ENCODE results near the gene HM13.
"Not testable (repeated sequence)": the region's sequence is repeated elsewhere in the genome, so short reads cannot be mapped to it uniquely, and the experiment has no call there.

HM13 gene

GRCh38 chr20:31581391-31581790 is 67.1 kb downstream of the HM13 start:
- Histone ChIP-seq H3K36me3 (ENCODE audit: control insufficient read depth, insufficient read depth, low read length) (no peaks in the 10 kb centered on the region), H3K27me3 (ENCODE audit: control insufficient read depth, insufficient read depth, low read length, poor library complexity, severe bottlenecking) (peaks cover 3% of the 10 kb centered on the region), H3K4me3 (ENCODE audit: insufficient read depth, low read depth, low read length) (no peak overlapping the region), H3K9me3 (ENCODE audit: control insufficient read depth, low read length) (no peaks in the 10 kb centered on the region), H3K27ac (ENCODE audit: insufficient read depth, low read depth, low read length, poor library complexity, severe bottlenecking) (peak overlapping the region; percentile 53), H3K4me1 (ENCODE audit: control insufficient read depth, insufficient read depth, low read length) (peaks cover 17% of the 10 kb centered on the region)
- 15 to 16% methylated on average over 13 of the region's 13 CpGs for WGBS, 2 experiments

GRCh38 chr20:31587545-31588389 is 73.5 kb downstream of the HM13 start:
- peaks cover 26% of the 10 kb centered on the region for H3K27me3 ChIP-seq (ENCODE audit: control insufficient read depth, insufficient read depth, low read length, poor library complexity, severe bottlenecking)
- H3K4me3 ChIP-seq (ENCODE audit: insufficient read depth, low read depth, low read length), result peak overlapping the region; percentile 33
- no peak overlapping the region for H3K27ac ChIP-seq (ENCODE audit: insufficient read depth, low read depth, low read length, poor library complexity, severe bottlenecking)
- H3K9me3 ChIP-seq (ENCODE audit: control insufficient read depth, low read length), result no peaks in the 10 kb centered on the region
- H3K4me1 ChIP-seq (ENCODE audit: control insufficient read depth, insufficient read depth, low read length), result peaks cover 11% of the 10 kb centered on the region
- WGBS, 2 experiments, result 33 to 37% methylated on average over 76 of the region's 76 CpGs
- H3K36me3 ChIP-seq (ENCODE audit: control insufficient read depth, insufficient read depth, low read length), result no peaks in the 10 kb centered on the region

GRCh38 chr20:31590717-31591225 is 76.5 kb downstream of the HM13 start:
- H3K9me3 ChIP-seq (ENCODE audit: control insufficient read depth, low read length), result no peaks in the 10 kb centered on the region
- no peak overlapping the region for H3K27ac ChIP-seq (ENCODE audit: insufficient read depth, low read depth, low read length, poor library complexity, severe bottlenecking)
- no peak overlapping the region for H3K4me3 ChIP-seq (ENCODE audit: insufficient read depth, low read depth, low read length)
- H3K4me1 ChIP-seq (ENCODE audit: control insufficient read depth, insufficient read depth, low read length), result peaks cover 15% of the 10 kb centered on the region
- no peaks in the 10 kb centered on the region for H3K36me3 ChIP-seq (ENCODE audit: control insufficient read depth, insufficient read depth, low read length)
- 42 to 46% methylated on average over 7 of the region's 7 CpGs for WGBS, 2 experiments
- H3K27me3 ChIP-seq (ENCODE audit: control insufficient read depth, insufficient read depth, low read length, poor library complexity, severe bottlenecking), result peaks cover 26% of the 10 kb centered on the region

- Histone ChIP-seq H3K9me3 (ENCODE audit: control insufficient read depth, low read length) (no peaks in the 10 kb centered on the region), H3K36me3 (ENCODE audit: control insufficient read depth, insufficient read depth, low read length) (no peaks in the 10 kb centered on the region), H3K4me3 (ENCODE audit: insufficient read depth, low read depth, low read length) (no peak overlapping the region), H3K27me3 (ENCODE audit: control insufficient read depth, insufficient read depth, low read length, poor library complexity, severe bottlenecking) (peaks cover 3% of the 10 kb centered on the region), H3K4me1 (ENCODE audit: control insufficient read depth, insufficient read depth, low read length) (peaks cover 13% of the 10 kb centered on the region), H3K27ac (ENCODE audit: insufficient read depth, low read depth, low read length, poor library complexity, severe bottlenecking) (no peak overlapping the region)
- 93 to 94% methylated on average over 11 of the region's 11 CpGs for WGBS, 2 experiments
Measured at GRCh38 chr20:31593221-31594001, 79.2 kb downstream of the HM13 start.

GRCh38 chr20:31594002-31594557 is 79.8 kb downstream of the HM13 start:
- WGBS, 2 experiments, result 92 to 94% methylated on average over 13 of the region's 13 CpGs
- Histone ChIP-seq H3K9me3 (ENCODE audit: control insufficient read depth, low read length) (no peaks in the 10 kb centered on the region), H3K27me3 (ENCODE audit: control insufficient read depth, insufficient read depth, low read length, poor library complexity, severe bottlenecking) (no peaks in the 10 kb centered on the region), H3K4me3 (ENCODE audit: insufficient read depth, low read depth, low read length) (no peak overlapping the region), H3K27ac (ENCODE audit: insufficient read depth, low read depth, low read length, poor library complexity, severe bottlenecking) (no peak overlapping the region), H3K36me3 (ENCODE audit: control insufficient read depth, insufficient read depth, low read length) (no peaks in the 10 kb centered on the region), H3K4me1 (ENCODE audit: control insufficient read depth, insufficient read depth, low read length) (peaks cover 13% of the 10 kb centered on the region)

- Histone ChIP-seq H3K4me1 (ENCODE audit: control insufficient read depth, insufficient read depth, low read length) (peaks cover 13% of the 10 kb centered on the region), H3K4me3 (ENCODE audit: insufficient read depth, low read depth, low read length) (no peak overlapping the region), H3K27me3 (ENCODE audit: control insufficient read depth, insufficient read depth, low read length, poor library complexity, severe bottlenecking) (no peaks in the 10 kb centered on the region), H3K9me3 (ENCODE audit: control insufficient read depth, low read length) (no peaks in the 10 kb centered on the region), H3K27ac (ENCODE audit: insufficient read depth, low read depth, low read length, poor library complexity, severe bottlenecking) (no peak overlapping the region), H3K36me3 (ENCODE audit: control insufficient read depth, insufficient read depth, low read length) (no peaks in the 10 kb centered on the region)
- WGBS, 2 experiments, result 67 to 71% methylated on average over 11 of the region's 11 CpGs
Measured at GRCh38 chr20:31594558-31595379, 80.5 kb downstream of the HM13 start.

- 53 to 61% methylated on average over 3 of the region's 3 CpGs for WGBS, 2 experiments
Measured at GRCh38 chr20:31595380-31595653, 81.1 kb downstream of the HM13 start.

GRCh38 chr20:31595654-31596411 is 81.6 kb downstream of the HM13 start:
- H3K27me3 ChIP-seq (ENCODE audit: control insufficient read depth, insufficient read depth, low read length, poor library complexity, severe bottlenecking), result no peaks in the 10 kb centered on the region
- H3K4me3 ChIP-seq (ENCODE audit: insufficient read depth, low read depth, low read length), result no peak overlapping the region
- no peaks in the 10 kb centered on the region for H3K9me3 ChIP-seq (ENCODE audit: control insufficient read depth, low read length)
- peak overlapping the region; percentile 67 for H3K27ac ChIP-seq (ENCODE audit: insufficient read depth, low read depth, low read length, poor library complexity, severe bottlenecking)
- WGBS, 2 experiments, result 46 to 47% methylated on average over 15 of the region's 15 CpGs
- peaks cover 13% of the 10 kb centered on the region for H3K4me1 ChIP-seq (ENCODE audit: control insufficient read depth, insufficient read depth, low read length)
- H3K36me3 ChIP-seq (ENCODE audit: control insufficient read depth, insufficient read depth, low read length), result no peaks in the 10 kb centered on the region

More at GRCh38 chr20:31595380-31595653, 81.1 kb downstream of the HM13 start:
- peak overlapping the region; percentile 67 for H3K27ac ChIP-seq (ENCODE audit: insufficient read depth, low read depth, low read length, poor library complexity, severe bottlenecking)
- H3K36me3 ChIP-seq (ENCODE audit: control insufficient read depth, insufficient read depth, low read length), result no peaks in the 10 kb centered on the region
- H3K9me3 ChIP-seq (ENCODE audit: control insufficient read depth, low read length), result no peaks in the 10 kb centered on the region
- H3K4me3 ChIP-seq (ENCODE audit: insufficient read depth, low read depth, low read length), result no peak overlapping the region
- no peaks in the 10 kb centered on the region for H3K27me3 ChIP-seq (ENCODE audit: control insufficient read depth, insufficient read depth, low read length, poor library complexity, severe bottlenecking)
- peaks cover 13% of the 10 kb centered on the region for H3K4me1 ChIP-seq (ENCODE audit: control insufficient read depth, insufficient read depth, low read length)

- Histone ChIP-seq H3K27ac (ENCODE audit: insufficient read depth, low read depth, low read length, poor library complexity, severe bottlenecking) (peak overlapping the region; percentile 67), H3K4me1 (ENCODE audit: control insufficient read depth, insufficient read depth, low read length) (peaks cover 13% of the 10 kb centered on the region)
- H3K4me3 ChIP-seq (ENCODE audit: insufficient read depth, low read depth, low read length); H3K36me3 ChIP-seq (ENCODE audit: control insufficient read depth, insufficient read depth, low read length); H3K9me3 ChIP-seq (ENCODE audit: control insufficient read depth, low read length); H3K27me3 ChIP-seq (ENCODE audit: control insufficient read depth, insufficient read depth, low read length, poor library complexity, severe bottlenecking): not testable (repeated sequence)
- 82 to 86% methylated on average over 4 of the region's 4 CpGs for WGBS, 2 experiments
Measured at GRCh38 chr20:31596412-31596715, 82.1 kb downstream of the HM13 start.

Measured in ectodermal cell (in vitro differentiated cells).